ENCODE results near the gene SKOR1. TPM values are rescaled to one million over a fixed set of nuclear protein-coding genes. Genes with fewer than 3 reads are reported as not detected.

Gene SKOR1
- 0.47 TPM for polyA plus RNA-seq (ENCODE audit: insufficient read length)

GRCh38 chr15:67824976-67825880, at the start of gene SKOR1:
SKOR1 (plus strand) TSS chr15:67825509; CDS start chr15:67825603, 94 bp downstream.
- DNase-seq (ENCODE audit: low read depth) = no peak

- no peak for DNase-seq (ENCODE audit: low read depth)
Observed at GRCh38 chr15:67775998-67776397, 49.3 kb upstream of the SKOR1 start.

- DNase-seq (ENCODE audit: low read depth) = no peak
Observed at GRCh38 chr15:67776600-67776999, 48.7 kb upstream of the SKOR1 start.

- no peak for DNase-seq (ENCODE audit: low read depth)
Observed at GRCh38 chr15:67777071-67777470, 48.2 kb upstream of the SKOR1 start.

GRCh38 chr15:67777773-67778172, 47.5 kb upstream of the SKOR1 start:
- no peak for DNase-seq (ENCODE audit: low read depth)

- no peak for DNase-seq (ENCODE audit: low read depth)
Observed at GRCh38 chr15:67778968-67779548, 46.3 kb upstream of the SKOR1 start.

GRCh38 chr15:67779549-67780111, 45.7 kb upstream of the SKOR1 start:
- DNase-seq (ENCODE audit: low read depth) = no peak

- DNase-seq (ENCODE audit: low read depth) = no peak
Observed at GRCh38 chr15:67781061-67781460, 44.2 kb upstream of the SKOR1 start.

- no peak for DNase-seq (ENCODE audit: low read depth)
Observed at GRCh38 chr15:67781907-67782690, 43.2 kb upstream of the SKOR1 start.

GRCh38 chr15:67782691-67782991, 42.7 kb upstream of the SKOR1 start:
- DNase-seq (ENCODE audit: low read depth) = no peak

GRCh38 chr15:67783303-67783702, 42.0 kb upstream of the SKOR1 start:
- no peak for DNase-seq (ENCODE audit: low read depth)

- no peak for DNase-seq (ENCODE audit: low read depth)
Observed at GRCh38 chr15:67784090-67784781, 41.1 kb upstream of the SKOR1 start.

- DNase-seq (ENCODE audit: low read depth) = no peak
Observed at GRCh38 chr15:67784856-67785430, 40.4 kb upstream of the SKOR1 start.

- no peak for DNase-seq (ENCODE audit: low read depth)
Observed at GRCh38 chr15:67785431-67785830, 39.9 kb upstream of the SKOR1 start.

GRCh38 chr15:67786646-67787045, 38.7 kb upstream of the SKOR1 start:
- no peak for DNase-seq (ENCODE audit: low read depth)

- no peak for DNase-seq (ENCODE audit: low read depth)
Observed at GRCh38 chr15:67788986-67789385, 36.3 kb upstream of the SKOR1 start.

GRCh38 chr15:67790610-67791319, 34.5 kb upstream of the SKOR1 start:
- DNase-seq (ENCODE audit: low read depth) = no peak

GRCh38 chr15:67792250-67792942, 32.9 kb upstream of the SKOR1 start:
- DNase-seq (ENCODE audit: low read depth) = no peak

- DNase-seq (ENCODE audit: low read depth) = no peak
Observed at GRCh38 chr15:67794832-67795574, 30.3 kb upstream of the SKOR1 start.
